GM23338 (cell line): ENCODE measurements around the gene OMG. TPM values are rescaled to one million over a fixed set of nuclear protein-coding genes. Genes with fewer than 3 reads are reported as not detected.

Source experiments
- CTCF ChIP-seq, 2 experiments: fragments of 200-600 bp in 1 of 2; sonication (generic) in 1 of 2; conservative IDR thresholded peaks; 2 replicates each; pipeline versions ENCODE4 v1.5.1 to v1.6.1; 2016 to 2017; ENCODE audit warnings: antibody characterized with exemption in 2 of 2, low read depth in 2 of 2, mild to moderate bottlenecking in 2 of 2, moderate library complexity in 1 of 2
- EZH2 ChIP-seq: fragments of 200-600 bp; sonication (generic); IDR thresholded peaks from one replicate; pipeline ENCODE4 v1.8.0; 2017; ENCODE audit warnings: antibody characterized with exemption, mild to moderate bottlenecking, low read depth; ENCODE audit not compliant: unreplicated experiment
- EZH2phosphoT487 ChIP-seq: fragments of 200-600 bp; sonication (generic); IDR thresholded peaks from one replicate; pipeline ENCODE4 v1.8.1; 2018; ENCODE audit warnings: antibody characterized with exemption; ENCODE audit not compliant: unreplicated experiment
- JUNB ChIP-seq: IDR thresholded peaks from one replicate; pipeline ENCODE4 v1.6.1; 2016; ENCODE audit warnings: antibody characterized with exemption; ENCODE audit not compliant: unreplicated experiment
- REST ChIP-seq: IDR thresholded peaks from one replicate; pipeline ENCODE4 v1.6.1; 2018; ENCODE audit warnings: antibody characterized with exemption; ENCODE audit not compliant: unreplicated experiment
- ZNF462 ChIP-seq: fragments of 250-450 bp; sonication (Bioruptor Pico); IDR thresholded peaks from 2 replicates; pipeline ENCODE4 v1.5.0; 2020; ENCODE audit warnings: mild to moderate bottlenecking, moderate library complexity
- polyA plus RNA-seq: library from polyadenylated mRNA; unstranded; fragments of >200 nt; fragmentation: Nextera tagmentation; extraction: Ambion mirVana; gene quantifications from 2 replicates; pipeline ENCODE4 v1.2.1, GENCODE V29; 2016
- total RNA-seq: library from RNA; depleted of rRNA; stranded (reverse); fragments of >200 nt; shearing (Covaris generic); gene quantifications from 2 replicates; pipeline ENCODE4 v1.2.3, GENCODE V29; 2014

OMG gene
- total and polyA plus RNA-seq, 2 experiments from 2014 or later: 0.71 TPM; not detected in 1

GRCh38 chr17:31314782-31315100 lies 17.7 kb upstream of the OMG start (continued):
- TF ChIP-seq ZNF462: no peak
- no peak for TF ChIP-seq EZH2phosphoT487
- TF ChIP-seq JUNB: no peak
- no peak for TF ChIP-seq CTCF (conservative IDR thresholded peaks at IDR 0.05; ENCODE audit: low read depth in 2 of 2)
- TF ChIP-seq EZH2: no peak
- TF ChIP-seq REST: no peak
